HG02642 (cell line): ENCODE data around the gene VCX2.
"Not testable (repeated sequence)": the region's sequence is repeated elsewhere in the genome, so short reads cannot be mapped to it uniquely, and the experiment has no call there.

Experiments used
- ATAC-seq: cut with Tn5 transposase; IDR thresholded peaks from one replicate; pipeline ENCODE4 v1.9.1; 2021; ENCODE audit warnings: mild to moderate bottlenecking; ENCODE audit not compliant: unreplicated experiment, poor library complexity

VCX2 gene

DNA sequence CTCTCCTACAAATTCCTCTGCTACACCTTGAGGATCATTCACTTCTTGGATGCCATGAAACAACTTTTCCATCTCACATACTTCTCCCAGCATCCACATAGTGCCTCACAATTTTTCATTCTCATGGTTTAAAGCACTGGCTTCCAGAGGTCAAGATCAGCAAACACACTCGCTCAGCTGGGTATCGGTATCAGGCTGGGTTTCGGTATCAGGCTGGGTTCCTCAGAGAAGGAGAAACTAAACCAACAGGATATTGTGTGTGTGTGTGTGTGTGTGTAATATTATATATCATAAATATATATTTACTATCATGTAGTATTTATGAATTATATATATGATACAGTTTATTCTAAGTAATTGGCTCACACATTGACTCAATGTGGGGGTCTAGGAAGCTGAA lies at the start of gene VCX2:
VCX2 (minus strand) TSS at position 99 of the 400 bp plus-strand sequence. CDS start 624 bp downstream, outside the sequence.
- ATAC-seq = not testable (repeated sequence)

GRCh38 chrX:8204943-8205342 lies 33.9 kb upstream of the VCX2 start:
- no peak for ATAC-seq

- ATAC-seq = no peak
Observed at GRCh38 chrX:8204169-8204935, 33.3 kb upstream of the VCX2 start.

GRCh38 chrX:8201896-8202331 lies 30.8 kb upstream of the VCX2 start:
- no peak for ATAC-seq

DNA sequence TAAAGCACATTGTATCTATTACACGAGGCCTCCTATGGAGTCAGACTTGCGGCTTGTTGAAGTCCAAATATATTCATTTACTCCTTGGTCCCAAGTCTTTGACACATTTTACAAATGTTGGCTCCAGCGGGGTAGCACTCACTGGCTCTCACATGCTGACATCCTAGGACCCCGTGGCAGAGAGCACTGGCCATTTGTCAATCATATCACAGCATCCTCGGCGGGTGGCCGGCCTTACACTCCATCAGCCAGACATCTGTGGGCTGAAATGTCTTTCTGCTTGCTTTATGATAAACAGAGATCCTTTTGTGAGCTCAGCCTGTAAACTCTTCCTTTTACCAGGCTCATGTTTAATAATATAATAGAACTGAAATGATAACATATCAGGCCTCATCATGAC lies 25.7 kb upstream of the VCX2 start:
- ATAC-seq = no peak

GRCh38 chrX:8194216-8194615 lies 23.1 kb upstream of the VCX2 start:
- no peak for ATAC-seq

DNA sequence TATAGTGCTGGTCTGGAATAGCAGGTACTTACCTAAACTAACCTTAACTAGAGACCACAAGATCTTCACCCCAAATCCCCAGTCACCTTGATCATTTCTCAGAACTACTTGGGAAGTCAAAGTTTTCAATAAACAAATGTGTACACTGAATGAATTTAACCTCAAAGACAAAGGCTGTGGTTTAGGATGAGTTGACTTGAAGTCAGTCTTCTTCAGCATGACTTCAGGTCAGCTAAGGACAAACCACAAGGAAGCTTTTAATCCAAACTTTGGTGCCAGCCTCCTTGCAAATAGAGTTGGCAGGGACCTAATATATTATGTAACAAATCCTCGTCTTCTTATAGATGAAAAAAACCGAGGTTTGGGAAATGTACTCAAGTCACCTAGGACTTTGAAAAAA lies 21.2 kb upstream of the VCX2 start:
- no peak for ATAC-seq

GRCh38 chrX:8191022-8191421 lies 20.0 kb upstream of the VCX2 start:
- ATAC-seq = no peak

DNA sequence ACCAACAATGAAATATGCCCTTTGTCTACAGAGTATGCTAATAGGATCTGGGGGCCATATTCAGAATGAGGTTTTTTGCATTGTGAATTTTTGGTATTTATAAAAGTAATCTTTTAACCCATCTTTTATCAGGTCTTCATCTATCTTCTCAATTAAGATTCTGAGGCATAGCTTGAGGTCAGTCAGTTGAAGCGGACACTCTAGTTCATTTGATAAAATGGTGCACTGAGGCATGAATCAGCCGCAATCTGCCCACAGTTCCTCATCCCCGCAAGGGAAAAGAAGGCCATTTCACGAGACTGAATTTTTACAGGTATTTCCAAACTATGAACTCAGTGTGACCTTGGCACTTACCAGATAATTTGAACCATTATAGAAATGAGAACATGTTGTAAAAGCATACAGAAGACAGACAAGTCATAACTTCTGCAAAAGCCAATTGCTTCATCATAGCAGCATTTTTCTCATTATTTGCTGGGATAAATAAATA lies 19.3 kb upstream of the VCX2 start:
- ATAC-seq = no peak

DNA sequence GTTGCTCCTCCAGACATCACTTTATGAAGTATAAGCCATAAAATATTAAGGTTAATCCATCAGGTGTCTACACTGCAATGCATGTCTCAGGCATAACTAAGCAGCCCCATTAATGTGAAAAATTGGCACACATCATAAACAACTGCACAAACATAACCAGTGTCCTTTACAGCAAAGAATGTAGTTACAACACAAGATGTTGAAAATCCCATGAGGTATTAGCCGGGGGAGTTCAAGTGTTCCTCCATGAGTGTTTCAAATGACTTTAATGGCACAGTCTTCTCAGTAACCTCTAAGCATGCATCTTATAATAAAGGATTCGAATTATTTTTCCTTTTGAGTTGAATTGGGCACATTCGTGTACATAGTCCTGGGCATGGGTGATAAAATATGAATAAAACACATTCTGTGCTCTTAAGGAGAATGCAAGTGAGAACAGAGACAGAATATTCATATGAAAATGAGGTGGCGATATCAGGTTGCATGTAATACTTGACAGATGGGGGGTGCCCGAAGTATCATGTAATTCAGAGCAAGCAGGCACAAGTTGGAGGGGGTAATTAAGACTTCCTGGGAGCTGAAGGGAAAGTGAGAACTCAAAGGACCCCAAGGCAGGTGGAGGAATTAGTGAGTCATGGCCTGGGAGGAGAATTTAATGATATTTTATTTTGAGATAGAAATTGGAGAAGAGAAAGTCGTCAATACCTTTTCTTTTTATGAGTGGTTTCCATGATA lies 18.2 kb upstream of the VCX2 start:
- ATAC-seq = no peak

- ATAC-seq = no peak
Observed at GRCh38 chrX:8183346-8183745, 12.3 kb upstream of the VCX2 start.

DNA sequence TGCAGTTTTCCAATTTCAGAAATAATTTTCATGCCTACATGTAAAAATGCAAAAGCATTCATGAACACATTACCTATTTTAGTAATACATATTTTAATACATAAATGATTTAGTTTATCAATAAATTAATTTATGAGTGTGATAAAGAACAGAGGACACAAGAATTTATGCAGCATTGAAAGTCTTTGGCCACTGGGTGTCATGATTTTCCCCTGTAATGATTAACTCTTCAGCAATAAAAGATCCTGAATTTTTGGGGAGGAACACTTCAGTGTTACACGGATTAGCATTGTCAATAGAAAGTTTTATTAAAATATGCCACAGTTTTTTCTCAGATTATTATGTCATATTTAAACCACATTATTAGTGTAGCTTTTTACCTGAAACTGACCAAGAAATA lies 8.6 kb upstream of the VCX2 start:
- ATAC-seq = no peak

GRCh38 chrX:8154011-8154410 lies 17.1 kb downstream of the VCX2 start:
- not testable (repeated sequence) for ATAC-seq

DNA sequence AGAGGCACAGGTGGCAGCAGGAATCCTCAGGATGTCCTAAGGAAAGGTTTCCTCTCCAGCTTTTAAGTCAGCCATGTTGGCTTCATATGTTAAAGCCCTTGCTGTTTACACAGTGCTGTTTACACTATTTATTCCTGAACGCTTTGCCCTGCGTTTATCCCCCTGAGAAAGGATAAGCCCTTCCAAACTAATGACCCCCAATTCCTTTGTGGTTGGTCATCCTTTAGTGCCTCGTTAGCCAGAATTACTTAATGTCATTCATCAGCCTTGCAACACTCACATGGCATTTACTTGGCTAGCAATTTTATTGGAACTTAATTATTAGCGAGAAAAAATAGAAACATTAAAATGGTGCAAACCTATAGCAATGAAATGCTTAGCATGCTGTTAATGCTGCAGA lies 23.8 kb downstream of the VCX2 start:
- ATAC-seq = no peak

- ATAC-seq = no peak
Observed at GRCh38 chrX:8144925-8145324, 26.1 kb downstream of the VCX2 start.

DNA sequence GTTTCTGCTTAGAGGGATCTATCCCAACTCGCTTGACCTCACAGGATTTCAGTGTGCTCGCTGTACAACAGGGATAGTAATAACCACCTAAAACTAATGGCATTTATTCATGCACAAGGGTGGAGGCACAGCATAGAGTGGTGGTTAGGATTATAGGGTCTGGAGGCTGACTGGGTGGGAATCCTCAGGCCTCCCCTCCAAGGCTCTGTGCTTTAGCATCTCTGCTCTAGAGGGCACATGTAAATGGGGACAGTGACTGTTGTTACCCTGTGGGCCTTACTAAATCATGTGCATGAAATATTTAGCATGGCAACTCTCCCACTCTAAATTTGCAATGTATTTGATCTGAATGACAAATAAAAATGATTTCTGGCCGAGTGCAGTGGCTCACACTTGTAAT lies 29.2 kb downstream of the VCX2 start:
- ATAC-seq = no peak

- ATAC-seq = no peak
Observed at GRCh38 chrX:8140986-8141744, 29.9 kb downstream of the VCX2 start.

- no peak for ATAC-seq
Observed at GRCh38 chrX:8139716-8140115, 31.4 kb downstream of the VCX2 start.

- ATAC-seq = no peak
Observed at GRCh38 chrX:8138252-8138651, 32.8 kb downstream of the VCX2 start.

- ATAC-seq = no peak
Observed at GRCh38 chrX:8126648-8127047, 44.4 kb downstream of the VCX2 start.

- ATAC-seq = no peak
Observed at GRCh38 chrX:8126092-8126491, 45.0 kb downstream of the VCX2 start.
